OCI-LY3 (cell line): Measurements from ENCODE around the gene INPP5A.

Experiments used
- EZH2phosphoT487 ChIP-seq: fragments of 200-600 bp; shearing (Covaris generic); IDR thresholded peaks from 2 replicates; pipeline ENCODE4 v1.6.1; 2018; ENCODE audit warnings: antibody characterized with exemption, mixed run types, low read depth
- TF ChIP-seq, protein P1 (sequence below): fragments of 200-600, 300-600 bp; sonication (generic); IDR thresholded peaks from 2 replicates; pipeline ENCODE4 v1.5.1; 2014; ENCODE audit warnings: antibody characterized with exemption, low read length, low read depth

GRCh38 chr10:132829403-132829802 lies 291.8 kb downstream of the INPP5A start:
- TF ChIP-seq, protein P1, sequence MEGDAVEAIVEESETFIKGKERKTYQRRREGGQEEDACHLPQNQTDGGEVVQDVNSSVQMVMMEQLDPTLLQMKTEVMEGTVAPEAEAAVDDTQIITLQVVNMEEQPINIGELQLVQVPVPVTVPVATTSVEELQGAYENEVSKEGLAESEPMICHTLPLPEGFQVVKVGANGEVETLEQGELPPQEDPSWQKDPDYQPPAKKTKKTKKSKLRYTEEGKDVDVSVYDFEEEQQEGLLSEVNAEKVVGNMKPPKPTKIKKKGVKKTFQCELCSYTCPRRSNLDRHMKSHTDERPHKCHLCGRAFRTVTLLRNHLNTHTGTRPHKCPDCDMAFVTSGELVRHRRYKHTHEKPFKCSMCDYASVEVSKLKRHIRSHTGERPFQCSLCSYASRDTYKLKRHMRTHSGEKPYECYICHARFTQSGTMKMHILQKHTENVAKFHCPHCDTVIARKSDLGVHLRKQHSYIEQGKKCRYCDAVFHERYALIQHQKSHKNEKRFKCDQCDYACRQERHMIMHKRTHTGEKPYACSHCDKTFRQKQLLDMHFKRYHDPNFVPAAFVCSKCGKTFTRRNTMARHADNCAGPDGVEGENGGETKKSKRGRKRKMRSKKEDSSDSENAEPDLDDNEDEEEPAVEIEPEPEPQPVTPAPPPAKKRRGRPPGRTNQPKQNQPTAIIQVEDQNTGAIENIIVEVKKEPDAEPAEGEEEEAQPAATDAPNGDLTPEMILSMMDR, result no peak
- TF ChIP-seq EZH2phosphoT487, result no peak
